ENCODE results near the gene PHF21A. TPM values are rescaled to one million over a fixed set of nuclear protein-coding genes. Genes with fewer than 3 reads are reported as not detected.

PHF21A gene
- total and polyA plus RNA-seq, 12 donors, result 9.6 to 48.0 (median 35.9) TPM

DNA sequence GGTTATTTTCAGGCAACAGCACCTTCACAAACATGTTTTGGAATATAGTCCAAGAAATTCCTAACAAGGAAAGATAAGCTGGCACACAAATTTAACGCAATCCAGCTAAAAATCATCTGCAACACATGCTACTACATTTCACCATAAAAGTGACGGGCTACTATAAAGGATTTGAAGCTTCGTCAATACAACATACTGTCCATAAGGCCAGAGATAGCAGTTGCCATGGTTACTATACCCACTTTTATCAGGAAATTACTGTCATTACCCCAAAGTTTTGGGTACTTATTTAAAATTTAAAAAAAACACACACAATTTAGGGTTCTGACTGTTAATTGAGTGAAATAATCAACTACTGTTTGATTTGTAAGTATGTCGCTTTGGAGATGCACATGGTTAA is 6.9 kb downstream of the PHF21A start:
- no peaks in the 10 kb centered on the region for H3K36me3 ChIP-seq
- H3K27me3 ChIP-seq, result no peaks in the 10 kb centered on the region
- no peak for TF ChIP-seq CTCF (IDR thresholded peaks at IDR 0.05)
- 79 to 85% methylated on average over 4 of the region's 4 CpGs for WGBS, 2 donors
- no peaks in the 10 kb centered on the region for H3K9me3 ChIP-seq
- intact Hi-C loops (cut with DNase I), result no loop called here
- peak overlapping the region in 3 of 10 donors; percentile 2 to 54 (median 22) for H3K27ac ChIP-seq
- H3K4me3 ChIP-seq, result no peak overlapping the region
- ATAC-seq (no peak), DNase-seq (no peak)
- peaks cover 3 to 72% (median 67%) of the 10 kb centered on the region in 9 donors for H3K4me1 ChIP-seq

GRCh38 chr11:46112961-46113607 is 8.2 kb downstream of the PHF21A start:
- ATAC-seq, result peak; percentile 78 to 98 (median 90)
- Histone ChIP-seq H3K27me3 (no peaks in the 10 kb centered on the region), H3K36me3 (no peaks in the 10 kb centered on the region), H3K4me3 (peak overlapping the region in 1 of 10 donors; percentile 25), H3K27ac (no peak overlapping the region), H3K4me1 (peaks cover 3 to 66% (median 57%) of the 10 kb centered on the region in 9 donors), H3K9me3 (no peaks in the 10 kb centered on the region)
- intact Hi-C loops (cut with DNase I), result no loop called here
- DNase-seq, result peak in 1 of 2 donors; percentile 44
- 74 to 77% methylated on average over 9 of the region's 9 CpGs for WGBS, 2 donors
- TF ChIP-seq CTCF (IDR thresholded peaks at IDR 0.05), result no peak

DNA sequence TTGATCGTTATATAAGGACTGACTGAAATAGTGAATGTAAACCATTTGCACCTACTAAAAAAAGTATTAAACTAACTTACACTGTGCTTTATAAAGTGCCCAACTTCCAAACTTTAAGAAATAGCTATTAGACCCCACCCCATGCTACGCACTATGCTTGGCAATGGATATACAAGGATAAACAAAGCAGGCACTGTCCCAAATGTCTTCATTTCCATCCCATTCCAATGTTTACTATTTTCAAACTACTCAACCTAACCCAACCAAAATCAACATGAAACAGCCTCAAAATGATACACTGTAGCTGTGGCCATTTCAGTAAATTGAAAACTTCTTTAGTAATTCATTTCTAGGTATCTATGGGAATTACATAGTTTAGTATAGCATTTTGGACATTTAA is 12.5 kb downstream of the PHF21A start:
- no peak for ATAC-seq
- intact Hi-C loops (cut with DNase I), result no loop called here
- Histone ChIP-seq H3K27me3 (no peaks in the 10 kb centered on the region), H3K36me3 (no peaks in the 10 kb centered on the region), H3K9me3 (no peaks in the 10 kb centered on the region), H3K27ac (no peak overlapping the region), H3K4me1 (peaks cover 7 to 63% (median 53%) of the 10 kb centered on the region in 9 donors), H3K4me3 (no peak overlapping the region)
- DNase-seq, result no peak
- WGBS, 2 donors, result 86 to 91% methylated on average over 2 of the region's 2 CpGs
- TF ChIP-seq CTCF (IDR thresholded peaks at IDR 0.05), result no peak

GRCh38 chr11:46107780-46108179 is 13.5 kb downstream of the PHF21A start:
- H3K27me3 ChIP-seq, result no peaks in the 10 kb centered on the region
- H3K4me3 ChIP-seq, result no peak overlapping the region
- DNase-seq (no peak), ATAC-seq (no peak)
- 66 to 72% methylated on average over 2 of the region's 2 CpGs for WGBS, 2 donors
- H3K9me3 ChIP-seq, result no peaks in the 10 kb centered on the region
- no peaks in the 10 kb centered on the region for H3K36me3 ChIP-seq
- H3K27ac ChIP-seq, result no peak overlapping the region
- intact Hi-C loops (cut with DNase I), result no loop called here
- H3K4me1 ChIP-seq, result peaks cover 7 to 65% (median 44%) of the 10 kb centered on the region in 9 donors
- no peak for TF ChIP-seq CTCF (IDR thresholded peaks at IDR 0.05)

All from heart right ventricle (tissue), 16 donors.